Fibroblast of villous mesenchyme (primary cell): Measurements from ENCODE around the gene DGKE. TPM values are rescaled to one million over a fixed set of nuclear protein-coding genes. Genes with fewer than 3 reads are reported as not detected.

ENCODE experiments used
- DNase-seq: peaks from one replicate; pipeline ENCODE4 v3.0.0-alpha.2; 2010; ENCODE audit warnings: low read depth
- H3K4me3 ChIP-seq: 2 replicates; pipeline ENCODE4 v1.5.1; 2011; ENCODE audit warnings: low read depth, mild to moderate bottlenecking, low read length
- total RNA-seq: library from RNA; depleted of rRNA; stranded (reverse); fragments of >200 nt; gene quantifications from 2 replicates; pipeline ENCODE4 v1.2.3, GENCODE V29; 2012
- TF ChIP-seq, protein P1 (sequence below): IDR thresholded peaks from 2 replicates; pipeline ENCODE4 v1.5.1; 2012; ENCODE audit warnings: low read depth, mild to moderate bottlenecking, low read length; ENCODE audit not compliant: insufficient read depth

The DGKE gene
- total RNA-seq: 7.1 and 12.1 TPM in 2 replicates

- peak within 1 kb of the TSS; percentile 80 for H3K4me3 ChIP-seq
- TF ChIP-seq, protein P1, sequence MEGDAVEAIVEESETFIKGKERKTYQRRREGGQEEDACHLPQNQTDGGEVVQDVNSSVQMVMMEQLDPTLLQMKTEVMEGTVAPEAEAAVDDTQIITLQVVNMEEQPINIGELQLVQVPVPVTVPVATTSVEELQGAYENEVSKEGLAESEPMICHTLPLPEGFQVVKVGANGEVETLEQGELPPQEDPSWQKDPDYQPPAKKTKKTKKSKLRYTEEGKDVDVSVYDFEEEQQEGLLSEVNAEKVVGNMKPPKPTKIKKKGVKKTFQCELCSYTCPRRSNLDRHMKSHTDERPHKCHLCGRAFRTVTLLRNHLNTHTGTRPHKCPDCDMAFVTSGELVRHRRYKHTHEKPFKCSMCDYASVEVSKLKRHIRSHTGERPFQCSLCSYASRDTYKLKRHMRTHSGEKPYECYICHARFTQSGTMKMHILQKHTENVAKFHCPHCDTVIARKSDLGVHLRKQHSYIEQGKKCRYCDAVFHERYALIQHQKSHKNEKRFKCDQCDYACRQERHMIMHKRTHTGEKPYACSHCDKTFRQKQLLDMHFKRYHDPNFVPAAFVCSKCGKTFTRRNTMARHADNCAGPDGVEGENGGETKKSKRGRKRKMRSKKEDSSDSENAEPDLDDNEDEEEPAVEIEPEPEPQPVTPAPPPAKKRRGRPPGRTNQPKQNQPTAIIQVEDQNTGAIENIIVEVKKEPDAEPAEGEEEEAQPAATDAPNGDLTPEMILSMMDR: no peak
- peak; percentile 96 for DNase-seq
Measured at GRCh38 chr17:56833809-56834379, at the start of gene DGKE, which contains the start of gene C17orf67. TSS of gene DGKE (plus strand) at chr17:56834151. CDS start at chr17:56834796, 645 bp downstream. TSS of gene C17orf67 (minus strand) at chr17:56833920. CDS start at chr17:56815810, 18,110 bp downstream.

DNA sequence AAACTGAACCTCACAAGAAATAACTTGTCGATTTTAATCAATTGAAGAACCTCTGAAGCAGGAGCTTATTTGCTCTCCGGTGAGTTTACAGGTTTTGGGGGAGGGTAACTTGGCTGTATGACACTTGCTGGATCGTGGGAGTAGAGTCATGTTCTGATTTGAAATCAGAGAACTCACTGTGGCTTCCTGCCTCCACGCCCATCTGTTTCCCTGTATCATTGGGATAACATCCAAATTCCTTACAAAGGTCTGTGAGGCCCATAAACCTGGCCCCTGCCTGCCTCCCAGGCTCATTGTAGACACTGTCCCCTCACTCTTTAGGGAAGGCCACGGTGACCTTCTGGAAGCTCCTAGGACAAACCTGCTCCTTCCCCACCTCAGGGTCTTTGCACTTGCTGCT lies 48.5 kb upstream of the DGKE start:
- TF ChIP-seq, protein P1: no peak
- no peak overlapping the region for H3K4me3 ChIP-seq
- peak; percentile 46 for DNase-seq

- DNase-seq: no peak
- TF ChIP-seq, protein P1: no peak
- no peak overlapping the region for H3K4me3 ChIP-seq
Measured at GRCh38 chr17:56785997-56786680, 47.8 kb upstream of the DGKE start.

DNA sequence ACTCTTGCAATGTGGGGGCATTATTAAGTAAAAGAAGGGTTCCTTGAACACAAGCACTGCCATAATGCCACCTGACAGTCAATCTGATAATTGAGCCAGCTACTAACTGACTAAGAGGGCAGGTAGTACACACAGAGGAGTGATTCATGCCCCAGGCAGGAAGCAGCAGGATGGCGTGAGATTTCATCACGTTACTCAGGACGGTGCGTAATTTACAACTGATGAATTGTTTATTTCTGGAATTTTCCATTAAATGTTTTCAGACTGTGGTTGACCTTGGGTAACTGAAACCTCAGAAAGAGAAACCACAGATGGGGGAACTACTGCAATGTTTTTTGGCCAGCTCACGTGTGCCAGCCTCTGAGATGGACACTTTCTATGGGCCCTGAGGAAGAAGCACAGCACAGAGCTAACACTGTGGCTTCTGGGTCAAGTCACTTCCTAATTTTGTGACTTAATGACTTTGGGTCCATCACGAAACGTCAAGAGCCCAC lies 46.9 kb upstream of the DGKE start:
- TF ChIP-seq, protein P1: no peak

DNA sequence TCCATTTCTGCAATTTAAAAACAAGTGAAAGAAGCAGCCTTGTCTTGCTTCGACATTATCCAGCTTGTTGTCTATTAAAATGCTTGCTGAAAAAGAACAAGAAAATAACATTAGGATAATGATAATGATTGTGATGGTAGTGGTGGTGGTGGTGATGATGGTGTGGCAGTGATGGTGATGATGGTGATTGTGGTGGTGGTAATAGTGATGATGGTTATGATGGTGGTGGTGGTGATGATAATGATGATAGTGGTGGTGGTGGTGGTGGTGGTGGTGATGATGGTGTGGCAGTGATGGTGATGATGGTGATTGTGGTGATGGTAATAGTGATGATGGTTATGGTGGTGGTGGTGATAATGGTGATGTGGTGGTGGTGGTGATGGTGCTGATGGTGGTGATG lies 41.7 kb upstream of the DGKE start:
- no peak overlapping the region for H3K4me3 ChIP-seq
- DNase-seq: no peak
- TF ChIP-seq, protein P1: no peak

More for the DNA sequence above, 46.9 kb upstream of the DGKE start:
- no peak overlapping the region for H3K4me3 ChIP-seq
- DNase-seq: peak; percentile 97

GRCh38 chr17:56793531-56793930 lies 40.4 kb upstream of the DGKE start:
- TF ChIP-seq, protein P1: no peak
- DNase-seq: no peak
- no peak overlapping the region for H3K4me3 ChIP-seq

DNA sequence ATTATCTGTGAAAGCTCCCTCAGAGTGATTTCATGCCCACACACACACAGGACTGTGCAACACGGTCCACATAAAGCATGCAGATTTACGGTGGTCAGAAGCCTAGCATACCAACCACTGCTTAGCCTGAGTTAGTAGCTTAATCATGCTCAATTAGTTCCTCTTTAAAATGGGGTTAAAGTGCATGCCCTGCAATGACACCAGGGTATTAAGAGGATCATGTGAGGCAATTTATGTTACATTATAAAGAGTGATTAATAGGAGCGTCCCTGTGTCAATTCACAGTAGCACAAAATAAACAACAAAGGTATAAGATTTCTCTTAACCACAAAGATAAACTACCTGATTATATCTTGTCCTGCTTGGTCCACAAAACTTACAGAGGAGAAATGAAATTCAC lies 40.0 kb upstream of the DGKE start:
- DNase-seq: peak; percentile 7
- TF ChIP-seq, protein P1: no peak

More for the DNA sequence above, 40.0 kb upstream of the DGKE start:
- H3K4me3 ChIP-seq: no peak overlapping the region
